SK-N-SH (cell line): Measurements from ENCODE around the gene UNCX. TPM values are rescaled to one million over a fixed set of nuclear protein-coding genes. Genes with fewer than 3 reads are reported as not detected.

Experiments used
- CTCF ChIA-PET: fragments of 300-600, 350-600 bp; formaldehyde crosslinking; extraction: SDS; loops from one replicate; lab custom pipeline; 2021; lab: Yijun Ruan, JAX
- POLR2A ChIA-PET: fragments of 350-600 bp; sonication (Branson Sonifier 250); formaldehyde crosslinking; extraction: SDS; loops from one replicate; lab custom pipeline; 2020; ENCODE audit warnings: antibody characterized with exemption, inconsistent platforms; lab: Yijun Ruan, JAX
- DNase-seq: peaks from one replicate; pipeline ENCODE4 v3.0.0; 2012
- H2AFZ ChIP-seq: fragments of 200-600 bp; sonication (generic); 2 replicates; pipeline ENCODE4 v1.8.1; 2016; ENCODE audit warnings: antibody characterized with exemption, mild to moderate bottlenecking, low read depth
- H3F3A ChIP-seq: fragments of 200-600 bp; sonication (generic); replicated peaks from 2 replicates; pipeline ENCODE3; 2016; ENCODE audit warnings: antibody characterized with exemption, mild to moderate bottlenecking; ENCODE audit not compliant: insufficient read depth
- H3K27ac ChIP-seq, 2 experiments: fragments of 200-500 bp in 1 of 2; fragments of 200-600 bp in 1 of 2; sonication (Bioruptor generic) in 1 of 2; sonication (generic), shearing (Covaris generic) in 1 of 2; 2 replicates each; pipeline versions ENCODE4 v1.5.1 to v1.6.1; 2014 to 2016; ENCODE audit warnings: low read depth in 2 of 2, inconsistent platforms in 1 of 2, low read length in 1 of 2, mild to moderate bottlenecking in 1 of 2, mixed read lengths in 1 of 2
- H3K27me3 ChIP-seq: fragments of 200-600 bp; sonication (generic), shearing (Covaris generic); 2 replicates; pipeline ENCODE4 v1.6.1; 2016; ENCODE audit warnings: mixed run types; ENCODE audit not compliant: insufficient read depth
- H3K36me3 ChIP-seq, 2 experiments: fragments of 200-500 bp in 1 of 2; fragments of 200-600 bp in 1 of 2; sonication (Bioruptor generic) in 1 of 2; sonication (generic) in 1 of 2; replicated peaks in 1 of 2; 2 replicates each; pipeline versions ENCODE3 to v1.5.1; 2014 to 2016; ENCODE audit warnings: low read length in 1 of 2, mild to moderate bottlenecking in 1 of 2; ENCODE audit not compliant: insufficient read depth in 2 of 2, control insufficient read depth in 1 of 2
- H3K4me1 ChIP-seq, 2 experiments: fragments of 200-500 bp in 1 of 2; fragments of 200-600 bp in 1 of 2; sonication (Bioruptor generic) in 1 of 2; sonication (generic), shearing (Covaris generic) in 1 of 2; 2 replicates each; pipeline versions ENCODE4 v1.5.1 to v1.6.1; 2014 to 2016; ENCODE audit warnings: low read depth in 1 of 2, low read length in 1 of 2, mixed run types in 1 of 2; ENCODE audit not compliant: insufficient read depth in 2 of 2, control insufficient read depth in 1 of 2
- H3K4me2 ChIP-seq: fragments of 200-600 bp; sonication (generic), shearing (Covaris generic); 2 replicates; pipeline ENCODE4 v1.6.1; 2017; ENCODE audit warnings: mixed run types
- H3K4me3 ChIP-seq, 2 experiments: fragments of 200-500 bp in 1 of 2; fragments of 200-600 bp in 1 of 2; sonication (Bioruptor generic) in 1 of 2; sonication (generic), shearing (Covaris generic) in 1 of 2; 2 replicates each; pipeline versions ENCODE4 v1.5.1 to v1.8.1; 2014 to 2016; ENCODE audit warnings: low read depth in 2 of 2, inconsistent platforms in 1 of 2, low read length in 1 of 2, mild to moderate bottlenecking in 1 of 2, mixed read lengths in 1 of 2, moderate library complexity in 1 of 2
- H3K79me2 ChIP-seq: fragments of 200-600 bp; sonication (generic); 2 replicates; pipeline ENCODE4 v1.8.1; 2017; ENCODE audit warnings: mild to moderate bottlenecking; ENCODE audit not compliant: insufficient read depth
- H3K9ac ChIP-seq: fragments of 200-600 bp; sonication (generic); 2 replicates; pipeline ENCODE4 v1.6.1; 2017; ENCODE audit warnings: mixed run types
- H3K9me2 ChIP-seq: fragments of 200-600 bp; sonication (generic); 2 replicates; pipeline ENCODE4 v1.6.1; 2017; ENCODE audit warnings: mixed run types
- H3K9me3 ChIP-seq: fragments of 200-600 bp; sonication (generic); 2 replicates; pipeline ENCODE4 v1.6.1; 2017; ENCODE audit warnings: mixed run types, mild to moderate bottlenecking, moderate library complexity
- H4K20me1 ChIP-seq: fragments of 200-600 bp; sonication (generic); 2 replicates; pipeline ENCODE4 v1.6.1; 2017; ENCODE audit warnings: mild to moderate bottlenecking, mixed run types; ENCODE audit not compliant: insufficient read depth
- CHD2 ChIP-seq: fragments of 150-350 bp; IDR thresholded peaks from 2 replicates; pipeline ENCODE4 v1.6.1; 2018; ENCODE audit warnings: low read length; ENCODE audit not compliant: partially characterized antibody
- CTCF ChIP-seq: fragments of 200-600 bp; sonication (generic); IDR thresholded peaks from 2 replicates; pipeline ENCODE4 v1.6.1; 2017; ENCODE audit warnings: antibody characterized with exemption, mild to moderate bottlenecking, moderate library complexity
- ELF1 ChIP-seq: IDR thresholded peaks from 2 replicates; pipeline ENCODE4 v1.4.0; 2012
- EP300 ChIP-seq, 2 experiments: IDR thresholded peaks; 2 replicates each; pipeline versions ENCODE4 v1.4.0 to v1.6.1; 2012; ENCODE audit warnings: borderline replicate concordance in 1 of 2, low read depth in 1 of 2, low read length in 1 of 2
- FOSL2 ChIP-seq: IDR thresholded peaks from 2 replicates; pipeline ENCODE4 v1.4.0; 2012; ENCODE audit warnings: low read depth, mild to moderate bottlenecking, moderate library complexity, borderline replicate concordance
- JUND ChIP-seq: IDR thresholded peaks from 2 replicates; pipeline ENCODE4 v1.4.0; 2012
- MAX ChIP-seq: IDR thresholded peaks from 2 replicates; pipeline ENCODE4 v1.4.0; 2012; ENCODE audit warnings: low read depth
- PBX3 ChIP-seq: IDR thresholded peaks from 2 replicates; pipeline ENCODE4; 2012
- RCOR1 ChIP-seq: fragments of 150-350 bp; IDR thresholded peaks from 2 replicates; pipeline ENCODE4 v1.6.1; 2017; ENCODE audit warnings: antibody characterized with exemption, low read length
- REST ChIP-seq: IDR thresholded peaks from 2 replicates; pipeline ENCODE4 v1.6.1; 2012; ENCODE audit warnings: mild to moderate bottlenecking, low read depth, low read length, moderate library complexity
- RFX5 ChIP-seq: IDR thresholded peaks from 2 replicates; pipeline ENCODE4 v1.6.1; 2012; ENCODE audit warnings: mild to moderate bottlenecking, improper control_type of control experiment, low read length
- SIN3A ChIP-seq: IDR thresholded peaks from 2 replicates; pipeline ENCODE4 v1.6.1; 2012; ENCODE audit warnings: low read depth, mild to moderate bottlenecking, low read length, moderate library complexity, borderline replicate concordance
- SMC3 ChIP-seq: IDR thresholded peaks from 2 replicates; pipeline ENCODE4 v1.6.1; 2012; ENCODE audit warnings: low read depth, low read length, improper control_type of control experiment
- USF1 ChIP-seq: IDR thresholded peaks from 2 replicates; pipeline ENCODE4 v1.4.0; 2012; ENCODE audit warnings: low read depth, borderline replicate concordance
- WGBS: methylation state at CpG from one replicate; pipeline ENCODE4 v1.1.6; 2017; ENCODE audit warnings: low lambda C conversion rate; 5-methylcytosine and 5-hydroxymethylcytosine counted together
- polyA plus RNA-seq, 3 experiments: library from polyadenylated mRNA; depleted of rRNA; stranded (reverse); fragments of >200 nt; gene quantifications; 2 replicates each; pipeline ENCODE4 v1.2.3, GENCODE V29; 2012

Gene UNCX
- polyA plus RNA-seq, 1 of the 3 experiments (the other 2 are of a cell fraction): not detected

GRCh38 chr7:1241258-1241602 lies 8.6 kb downstream of the UNCX start:
- CTCF ChIA-PET: interaction anchor here (1.4 to 4.8 kb wide), 5 partner anchors 11 to 172 kb away, joined by 3 to 49 read pairs (median 4); no protein-coding TSS in a partner anchor
- Histone ChIP-seq H3K4me1 (no peaks in the 10 kb centered on the region), H3K9me2 (no peaks in the 10 kb centered on the region), H3K27me3 (peaks cover 95% of the 10 kb centered on the region), H3F3A (peaks cover 7% of the 10 kb centered on the region), H3K79me2 (no peaks in the 10 kb centered on the region), H3K4me2 (no peak overlapping the region), H4K20me1 (peaks cover 68% of the 10 kb centered on the region), H3K36me3 (no peaks in the 10 kb centered on the region), H3K27ac (no peak overlapping the region), H3K9me3 (no peaks in the 10 kb centered on the region), H3K9ac (no peak overlapping the region), H2AFZ (no peak overlapping the region), H3K4me3 (no peak overlapping the region)
- no peak for DNase-seq
- whole genome bisulfite sequencing: 10% methylated on average over 28 of the region's 38 CpGs
- POLR2A ChIA-PET: no interaction called here
- TF ChIP-seq RFX5 (no peak), MAX (no peak), REST (no peak), EP300 (IDR thresholded peaks at IDR 0.05; ENCODE audit: borderline replicate concordance in 1 of 2, low read depth in 1 of 2, low read length in 1 of 2) (no peak), SMC3 (no peak), RCOR1 (no peak), SIN3A (no peak), FOSL2 (no peak), CHD2 (no peak), CTCF (no peak), JUND (no peak), ELF1 (no peak), USF1 (no peak), PBX3 (no peak)
